ENCODE measurements around the gene RUVBL1.

GRCh38 chr3:128100161-128100560 is 23.5 kb downstream of the RUVBL1 start:
- TF ChIP-seq CTCF (IDR thresholded peaks at IDR 0.05) (no peak), EP300 (IDR thresholded peaks at IDR 0.05) (no peak), POLR2A (IDR thresholded peaks at IDR 0.05) (no peak)
